HG03196 (cell line): ENCODE results near the gene GNAT3.

Experiments
- ATAC-seq: cut with Tn5 transposase; IDR thresholded peaks from one replicate; pipeline ENCODE4 v1.9.1; 2021; ENCODE audit not compliant: unreplicated experiment

Gene GNAT3

GRCh38 chr7:80428161-80429054, 83.5 kb downstream of the GNAT3 start:
- ATAC-seq = no peak

- ATAC-seq = no peak
Measured at GRCh38 chr7:80427218-80427617, 84.6 kb downstream of the GNAT3 start.

- ATAC-seq = no peak
Measured at GRCh38 chr7:80420876-80421275, 91.0 kb downstream of the GNAT3 start.

GRCh38 chr7:80417211-80417793, 94.6 kb downstream of the GNAT3 start:
- no peak for ATAC-seq

- ATAC-seq = no peak
Measured at GRCh38 chr7:80415522-80415921, 96.3 kb downstream of the GNAT3 start.

GRCh38 chr7:80415114-80415513, 96.8 kb downstream of the GNAT3 start:
- ATAC-seq = no peak

- no peak for ATAC-seq
Measured at GRCh38 chr7:80414331-80414730, 97.5 kb downstream of the GNAT3 start.

GRCh38 chr7:80413383-80413945, 98.4 kb downstream of the GNAT3 start:
- ATAC-seq = no peak

GRCh38 chr7:80412842-80413241, 99.0 kb downstream of the GNAT3 start:
- no peak for ATAC-seq

GRCh38 chr7:80411621-80412020, 100.2 kb downstream of the GNAT3 start:
- ATAC-seq = no peak

GRCh38 chr7:80410081-80410480, 101.8 kb downstream of the GNAT3 start:
- no peak for ATAC-seq
